Measurements from ENCODE around the gene SV2B. TPM values are rescaled to one million over a fixed set of nuclear protein-coding genes. Genes with fewer than 3 reads are reported as not detected.

Gene SV2B
- total and polyA plus RNA-seq, 9 of the 15 experiments (the other 6 are each of a cell fraction or from before 2014, with no cell fraction given), result 0.01 to 0.25 (median 0.11) TPM

DNA sequence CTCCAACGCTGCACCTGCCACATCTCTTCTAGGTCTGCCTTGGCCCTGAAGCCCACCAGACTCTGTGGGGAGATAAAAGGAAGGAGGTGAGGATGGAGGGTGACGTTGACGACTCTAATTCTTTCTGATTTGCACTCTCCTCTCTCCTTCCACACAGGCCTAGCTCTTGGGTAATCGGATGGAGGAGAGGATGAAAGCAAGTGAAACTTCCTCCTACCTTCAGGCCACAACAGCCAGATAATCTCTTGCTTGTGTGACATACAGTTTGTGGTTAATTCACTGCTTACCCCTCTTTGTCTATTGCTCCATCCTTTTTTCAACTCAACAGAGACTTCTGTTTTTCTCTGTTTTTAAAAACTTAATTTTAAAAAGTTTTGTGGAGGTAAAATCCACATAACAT is 208.1 kb downstream of the SV2B start:
- DNase-seq (ENCODE audit: extremely low read depth in 1 of 4, low spot score in 3 of 4) (no peak), ATAC-seq (no peak), FAIRE-seq (no peak)
- no peak overlapping the region for H3K4me2 ChIP-seq (ENCODE audit: insufficient read depth, low read length)
- H3K79me2 ChIP-seq (ENCODE audit: control insufficient read depth, insufficient read depth, low read length), result no peaks in the 10 kb centered on the region
- POLR2A ChIA-PET, result interaction anchor here (0.9 kb wide), 1 partner anchor 27 kb away, joined by 3 read pairs; no protein-coding TSS in a partner anchor
- no peaks in the 10 kb centered on the region for H3K4me1 ChIP-seq (replicated peaks in 1 of 2; ENCODE audit: control insufficient read depth in 2 of 2, insufficient read depth in 2 of 2, low read length in 2 of 2)
- in situ Hi-C loops (cut with MboI) (no loop called here), intact Hi-C loops (cut with micrococcal nuclease) (loop anchor here (10.0 kb wide), 1 partner anchor 297 kb away; no protein-coding TSS in a partner anchor)
- no peak overlapping the region for H2AFZ ChIP-seq (ENCODE audit: low read depth, low read length)
- peaks cover 0 to 17% of the 10 kb centered on the region in 2 experiments; a peak in 2 of 5 replicates for H3K27me3 ChIP-seq (ENCODE audit: control insufficient read depth in 2 of 2, insufficient read depth in 2 of 2, low read length in 2 of 2)
- H4K20me1 ChIP-seq (replicated peaks; ENCODE audit: control insufficient read depth, insufficient read depth, low read length), result no peaks in the 10 kb centered on the region
- 0% methylated on average over 2 of the region's 4 CpGs for WGBS (ENCODE audit: insufficient coverage, low coverage, missing lambda C conversion rate)
- H3K9me1 ChIP-seq (ENCODE audit: control insufficient read depth, insufficient read depth, low read length), result no peaks in the 10 kb centered on the region
- BruUV-seq (replicated peaks), result no TSS peak
- CTCF ChIA-PET (ENCODE audit: low intra/inter-chr PET ratio), result no interaction called here
- no peak overlapping the region for H3K9ac ChIP-seq (ENCODE audit: insufficient read depth in 1 of 2, low read depth in 2 of 2, low read length in 2 of 2)
- H3K36me3 ChIP-seq (ENCODE audit: control insufficient read depth, insufficient read depth, low read length), result no peaks in the 10 kb centered on the region
- H3K4me3 ChIP-seq, result no peak overlapping the region
- no peak for TF ChIP-seq SMARCE1 (IDR thresholded peaks at IDR 0.05)
- no peak for TF ChIP-seq SUPT5H (IDR thresholded peaks at IDR 0.05)
- no peak for TF ChIP-seq TFE3 (CRISPR knock-in tag; IDR thresholded peaks at IDR 0.05)
- no peak for TF ChIP-seq ZC3H4 (CRISPR knock-in tag; IDR thresholded peaks at IDR 0.05; ENCODE audit: borderline replicate concordance)
- TF ChIP-seq OTX1 (CRISPR knock-in tag; IDR thresholded peaks at IDR 0.05), result no peak
- TF ChIP-seq ZNF324 (CRISPR knock-in tag; IDR thresholded peaks at IDR 0.05), result no peak
- TF ChIP-seq PML (IDR thresholded peaks at IDR 0.05; ENCODE audit: low read length), result no peak
- H3K9me3 ChIP-seq (replicated peaks; ENCODE audit: control insufficient read depth, insufficient read depth, low read depth, low read length), result no peaks in the 10 kb centered on the region
- no peak overlapping the region for H3K27ac ChIP-seq (ENCODE audit: extremely low read depth, low read depth, low read length)

Measured in K562 (cell line).